IgD-negative memory B cell (primary cell): ENCODE results near the gene WWOX. TPM values are rescaled to one million over a fixed set of nuclear protein-coding genes. Genes with fewer than 3 reads are reported as not detected.

Source experiments
- H3K27ac Mint-ChIP-seq, 3 donors: one replicate each; pipeline ENCODE4 v1.8.0; 2020 to 2022; ENCODE audit warnings: mild to moderate bottlenecking in 3 of 3, mixed read lengths in 3 of 3, moderate library complexity in 1 of 3
- H3K27me3 Mint-ChIP-seq: one replicate; pipeline ENCODE4 v1.8.0; 2021; ENCODE audit warnings: mixed read lengths
- H3K36me3 Mint-ChIP-seq: one replicate; pipeline ENCODE4 v1.8.0; 2020; ENCODE audit warnings: mild to moderate bottlenecking, mixed read lengths
- H3K4me1 Mint-ChIP-seq, 3 donors: one replicate each; pipeline ENCODE4 v1.8.0; 2020 to 2022; ENCODE audit warnings: mixed read lengths in 3 of 3, mild to moderate bottlenecking in 1 of 3
- H3K4me3 Mint-ChIP-seq, 4 donors: one replicate each; pipeline ENCODE4 v1.8.0; 2020 to 2022; ENCODE audit warnings: mild to moderate bottlenecking in 4 of 4, mixed read lengths in 4 of 4, moderate library complexity in 3 of 4
- H3K9me3 Mint-ChIP-seq, 3 donors: one replicate each; pipeline ENCODE4 v1.8.0; 2020 to 2021; ENCODE audit warnings: mixed read lengths in 3 of 3, mild to moderate bottlenecking in 1 of 3
- polyA plus RNA-seq: library from polyadenylated mRNA; unstranded; fragments of 300-500 nt; fragmentation: Illumina TruSeq; gene quantifications from one replicate; pipeline ENCODE4 v1.2.3, GENCODE V29; 2021

The WWOX gene
- polyA plus RNA-seq, 1 donor from 2014 or later = 12.2 TPM

DNA sequence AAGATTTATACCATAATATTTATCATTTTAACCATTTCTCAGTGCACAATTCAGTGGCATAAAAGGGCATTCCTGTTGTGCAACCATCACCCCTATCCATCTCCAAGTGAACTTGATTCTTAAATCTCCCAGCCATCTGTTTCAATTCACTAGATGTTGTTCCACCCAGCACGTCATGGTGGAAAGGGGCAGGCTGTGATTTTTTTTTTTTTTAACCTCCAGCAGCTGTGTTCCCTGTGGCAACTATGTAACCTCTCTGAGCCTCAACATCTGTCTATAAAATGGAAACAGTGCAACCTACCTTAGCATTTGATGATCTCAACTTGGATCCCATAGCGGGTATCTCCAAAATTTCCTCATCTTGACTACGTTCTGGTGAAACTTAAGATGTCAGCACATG lies 604.5 kb downstream of the WWOX start:
- Mint-ChIP-seq H3K4me3 (no peak overlapping the region), H3K36me3 (peaks cover 4% of the 10 kb centered on the region), H3K27me3 (peaks cover 4% of the 10 kb centered on the region), H3K27ac (no peak overlapping the region), H3K4me1 (peaks cover 0 to 4% (median 0%) of the 10 kb centered on the region in 3 donors), H3K9me3 (peaks cover 1 to 13% (median 3%) of the 10 kb centered on the region in 3 donors)

DNA sequence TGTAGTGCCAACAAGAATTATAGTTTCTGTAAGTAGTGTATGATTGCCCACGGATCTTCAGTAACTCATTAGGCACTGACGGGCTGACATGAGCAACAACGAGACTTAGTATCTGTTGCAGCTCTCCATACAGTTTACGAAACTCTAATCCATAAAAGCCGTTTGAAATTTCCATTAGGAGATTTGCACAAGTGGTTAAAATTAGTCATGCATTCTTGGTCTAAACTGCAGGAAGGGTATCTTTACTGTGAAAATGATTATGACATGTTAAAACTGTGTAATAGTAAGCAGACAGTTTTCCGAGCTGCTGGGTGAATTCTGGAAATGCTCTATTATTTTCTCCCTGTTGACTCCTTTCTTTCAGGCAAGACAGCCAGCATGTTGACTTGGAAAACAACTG lies 605.0 kb downstream of the WWOX start:
- Mint-ChIP-seq H3K27ac (no peak overlapping the region), H3K4me3 (no peak overlapping the region), H3K4me1 (peaks cover 0 to 4% (median 0%) of the 10 kb centered on the region in 3 donors), H3K9me3 (peaks cover 1 to 13% (median 3%) of the 10 kb centered on the region in 3 donors), H3K36me3 (peaks cover 4% of the 10 kb centered on the region), H3K27me3 (peaks cover 4% of the 10 kb centered on the region)

DNA sequence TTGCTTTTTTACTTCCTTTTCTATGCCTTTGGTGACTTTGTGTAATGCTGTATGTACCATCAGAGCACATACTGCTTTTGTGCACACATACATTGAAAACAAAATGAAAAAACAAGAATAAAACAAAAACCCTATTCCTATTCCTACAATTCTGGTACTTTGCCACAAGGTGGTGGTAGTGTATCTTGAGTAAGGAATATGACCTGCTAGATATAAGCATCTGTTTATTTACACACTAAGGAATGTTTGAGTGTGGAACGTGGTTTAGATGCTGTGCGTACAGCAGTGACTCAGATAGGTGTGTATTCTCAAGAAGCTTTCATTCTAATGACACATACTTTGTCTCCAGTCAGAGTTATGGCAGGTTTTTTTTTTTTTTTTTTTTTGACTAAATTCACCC lies 606.2 kb downstream of the WWOX start:
- Mint-ChIP-seq H3K9me3 (peaks cover 1 to 13% (median 3%) of the 10 kb centered on the region in 3 donors), H3K27me3 (peaks cover 4% of the 10 kb centered on the region), H3K36me3 (peaks cover 4% of the 10 kb centered on the region), H3K4me1 (peaks cover 0 to 4% (median 0%) of the 10 kb centered on the region in 3 donors), H3K27ac (no peak overlapping the region), H3K4me3 (no peak overlapping the region)

DNA sequence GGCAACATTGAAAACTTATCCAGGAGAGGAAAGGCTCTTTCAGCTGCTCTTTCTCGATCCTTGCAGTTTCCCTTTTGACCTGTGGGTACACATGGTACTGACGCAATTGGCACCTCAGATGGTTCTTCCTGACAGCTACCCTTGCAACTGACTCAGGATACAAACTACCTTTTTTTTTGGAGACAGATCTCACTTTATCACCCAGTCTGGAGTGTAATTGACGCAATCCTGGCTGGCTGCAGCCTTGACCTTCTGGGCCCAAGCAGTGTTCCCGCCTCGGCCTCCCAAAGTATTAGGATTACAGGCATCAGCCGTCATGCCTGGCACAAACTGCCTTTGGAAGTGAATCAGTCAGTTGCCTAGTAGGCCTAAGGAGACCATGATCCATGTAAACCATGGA lies 607.2 kb downstream of the WWOX start:
- Mint-ChIP-seq H3K27me3 (peaks cover 3% of the 10 kb centered on the region), H3K27ac (no peak overlapping the region), H3K36me3 (peaks cover 4% of the 10 kb centered on the region), H3K4me3 (no peak overlapping the region), H3K9me3 (peaks cover 1 to 13% (median 3%) of the 10 kb centered on the region in 3 donors), H3K4me1 (peaks cover 0 to 4% (median 0%) of the 10 kb centered on the region in 3 donors)

DNA sequence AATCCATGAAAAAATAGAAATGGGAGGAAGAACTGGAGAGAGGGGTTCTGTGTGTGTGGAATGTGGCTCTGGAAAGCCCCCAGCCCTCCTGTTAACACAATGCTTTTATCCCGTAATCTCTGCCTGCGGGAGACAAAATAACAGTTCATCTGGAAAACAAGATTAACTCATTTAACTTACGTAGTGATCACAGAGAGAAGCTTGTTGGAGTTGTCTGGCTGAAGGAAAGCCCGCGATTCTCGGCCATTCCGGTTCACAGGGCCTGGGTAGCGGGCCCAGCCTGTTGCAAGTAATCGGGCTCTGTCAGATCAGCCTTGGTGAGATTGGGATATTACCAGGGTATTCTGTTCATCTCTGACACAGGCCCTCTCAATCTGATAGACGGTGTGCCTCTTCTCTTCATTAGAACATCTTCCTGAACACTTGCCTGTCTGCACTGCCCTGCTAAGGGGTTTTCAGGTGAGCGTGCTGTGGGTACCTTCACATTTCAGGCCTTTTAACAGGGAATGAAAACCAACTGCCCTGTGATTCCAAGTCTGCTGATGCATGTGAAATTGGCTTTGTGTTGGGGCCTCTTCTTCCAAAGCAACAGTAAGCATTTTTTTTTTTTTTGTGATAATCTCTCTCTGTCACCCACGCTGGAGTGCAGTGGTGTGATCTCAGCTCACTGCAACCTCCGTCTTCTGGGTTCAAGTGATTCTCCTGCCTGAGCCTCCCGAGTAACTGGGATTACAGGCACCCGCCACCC lies 609.9 kb downstream of the WWOX start:
- Mint-ChIP-seq H3K27ac (no peak overlapping the region), H3K36me3 (no peaks in the 10 kb centered on the region), H3K27me3 (peaks cover 1% of the 10 kb centered on the region), H3K4me1 (peaks cover 0 to 4% (median 0%) of the 10 kb centered on the region in 3 donors), H3K4me3 (no peak overlapping the region), H3K9me3 (peaks cover 1 to 9% (median 3%) of the 10 kb centered on the region in 3 donors)

DNA sequence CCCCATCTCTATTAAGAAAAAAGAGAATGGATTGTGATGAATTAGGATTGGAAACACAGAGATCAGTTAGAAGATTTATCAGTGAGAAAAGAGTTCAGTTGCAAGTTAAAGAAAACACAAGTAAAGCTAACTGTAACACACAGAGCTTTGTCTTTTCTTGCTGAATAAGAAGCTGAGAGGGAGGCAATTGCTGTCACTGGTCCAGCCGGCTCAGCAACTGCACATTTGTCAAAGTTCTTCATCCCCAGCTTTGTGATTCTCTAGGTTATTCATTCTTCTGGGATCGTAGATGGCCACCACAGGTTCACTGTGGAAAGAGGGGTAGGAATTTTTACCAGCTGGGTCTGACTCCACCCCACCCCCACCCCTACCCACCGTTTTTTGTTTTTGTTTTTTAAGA lies 615.7 kb downstream of the WWOX start:
- Mint-ChIP-seq H3K4me1 (peaks cover 0 to 3% (median 0%) of the 10 kb centered on the region in 3 donors), H3K9me3 (no peaks in the 10 kb centered on the region), H3K36me3 (peaks cover 5% of the 10 kb centered on the region), H3K27me3 (no peaks in the 10 kb centered on the region), H3K27ac (no peak overlapping the region), H3K4me3 (no peak overlapping the region)

DNA sequence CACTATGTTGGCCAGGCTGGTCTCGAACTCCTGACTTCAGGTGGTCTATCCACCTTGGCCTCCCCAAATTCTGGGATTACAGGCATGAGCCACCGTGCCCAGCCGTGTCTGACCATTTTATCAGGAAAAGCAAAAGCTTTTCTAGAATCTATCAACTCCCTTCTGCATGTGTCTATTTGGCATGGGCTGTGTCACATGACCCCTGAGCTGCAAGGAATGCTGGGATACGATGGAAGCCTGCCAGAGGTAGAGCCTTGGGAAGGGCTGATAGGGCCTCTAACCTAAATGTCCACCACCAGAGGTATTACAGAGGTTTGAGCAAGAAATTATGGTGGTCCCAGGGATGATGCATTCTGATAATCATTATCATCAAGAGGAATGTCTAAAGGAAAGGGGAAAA lies 616.2 kb downstream of the WWOX start:
- Mint-ChIP-seq H3K27ac (no peak overlapping the region), H3K4me3 (no peak overlapping the region), H3K4me1 (peaks cover 0 to 3% (median 0%) of the 10 kb centered on the region in 3 donors), H3K9me3 (no peaks in the 10 kb centered on the region), H3K27me3 (no peaks in the 10 kb centered on the region), H3K36me3 (peaks cover 5% of the 10 kb centered on the region)

DNA sequence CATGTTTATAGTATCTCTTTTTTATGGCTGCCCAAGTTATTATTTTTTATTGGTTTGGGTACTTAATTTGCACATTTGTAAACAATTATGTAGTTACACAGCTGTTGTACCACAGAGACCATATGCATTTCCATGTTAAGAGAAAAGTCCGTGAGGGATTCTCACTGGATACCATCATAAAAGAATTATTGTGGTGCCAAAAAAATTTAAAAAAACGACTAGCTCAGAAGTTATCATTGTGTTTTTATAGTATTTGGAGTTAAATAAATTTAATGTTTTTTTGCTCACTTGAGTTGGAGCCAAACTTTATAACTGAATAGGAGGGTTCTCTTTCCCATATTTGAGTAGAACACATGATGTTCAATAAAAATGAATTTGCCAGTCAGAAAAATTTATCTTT lies 618.7 kb downstream of the WWOX start:
- H3K27me3 Mint-ChIP-seq = no peaks in the 10 kb centered on the region
- no peak overlapping the region for H3K4me3 Mint-ChIP-seq
- H3K4me1 Mint-ChIP-seq = peaks cover 0 to 3% (median under 1%) of the 10 kb centered on the region in 3 donors
- no peaks in the 10 kb centered on the region for H3K9me3 Mint-ChIP-seq
- H3K27ac Mint-ChIP-seq = no peak overlapping the region
- H3K36me3 Mint-ChIP-seq = peaks cover 5% of the 10 kb centered on the region

DNA sequence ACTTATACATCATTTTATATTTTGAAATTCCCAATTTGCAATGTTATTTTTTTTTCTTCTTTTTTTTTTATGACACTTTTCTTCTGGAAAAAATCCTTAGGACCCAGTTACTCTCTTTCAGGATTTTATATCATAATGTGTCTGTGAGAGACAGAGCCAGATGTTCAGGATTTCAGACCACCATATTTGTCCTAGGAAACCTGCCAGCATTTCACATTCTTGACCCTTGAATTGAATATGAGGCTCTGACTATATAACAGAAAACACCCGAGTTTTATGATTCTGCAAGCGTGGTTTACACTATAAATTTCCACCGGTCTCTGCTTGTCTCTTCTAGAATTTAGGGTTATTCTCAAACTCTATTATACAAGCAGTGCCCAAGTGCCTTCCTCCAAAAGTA lies 621.0 kb downstream of the WWOX start:
- Mint-ChIP-seq H3K27ac (no peak overlapping the region), H3K4me3 (no peak overlapping the region), H3K36me3 (peaks cover 3% of the 10 kb centered on the region), H3K27me3 (no peaks in the 10 kb centered on the region), H3K4me1 (peaks cover 0 to 8% (median 6%) of the 10 kb centered on the region in 3 donors), H3K9me3 (peaks cover 0 to 1% (median 0%) of the 10 kb centered on the region in 3 donors)

DNA sequence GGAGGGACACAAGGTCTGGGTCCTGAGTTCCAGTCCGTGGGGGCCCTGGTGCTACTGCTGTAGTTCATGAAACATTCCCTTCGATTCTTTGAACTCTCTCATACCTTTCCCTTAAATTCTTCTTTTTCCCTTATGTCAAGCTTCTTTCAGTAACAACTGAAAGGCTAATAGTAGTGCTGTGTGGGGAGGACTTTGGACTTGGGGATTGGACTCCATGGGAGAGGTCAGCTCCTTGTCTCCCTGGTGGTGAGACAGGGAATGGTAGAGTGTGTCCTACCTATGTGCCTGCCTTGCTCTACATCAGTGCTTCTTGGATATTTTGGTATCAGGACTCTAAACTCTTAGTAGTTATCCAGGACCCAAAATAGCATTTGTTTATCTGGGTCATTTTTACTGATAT lies 628.1 kb downstream of the WWOX start:
- H3K36me3 Mint-ChIP-seq = no peaks in the 10 kb centered on the region
- H3K27ac Mint-ChIP-seq = no peak overlapping the region
- peak overlapping the region in 1 of 4 donors; percentile 61 for H3K4me3 Mint-ChIP-seq
- peaks cover 6% of the 10 kb centered on the region for H3K27me3 Mint-ChIP-seq
- peaks cover 4 to 21% (median 16%) of the 10 kb centered on the region in 3 donors for H3K4me1 Mint-ChIP-seq
- peaks cover 0 to 3% (median 0%) of the 10 kb centered on the region in 3 donors for H3K9me3 Mint-ChIP-seq

DNA sequence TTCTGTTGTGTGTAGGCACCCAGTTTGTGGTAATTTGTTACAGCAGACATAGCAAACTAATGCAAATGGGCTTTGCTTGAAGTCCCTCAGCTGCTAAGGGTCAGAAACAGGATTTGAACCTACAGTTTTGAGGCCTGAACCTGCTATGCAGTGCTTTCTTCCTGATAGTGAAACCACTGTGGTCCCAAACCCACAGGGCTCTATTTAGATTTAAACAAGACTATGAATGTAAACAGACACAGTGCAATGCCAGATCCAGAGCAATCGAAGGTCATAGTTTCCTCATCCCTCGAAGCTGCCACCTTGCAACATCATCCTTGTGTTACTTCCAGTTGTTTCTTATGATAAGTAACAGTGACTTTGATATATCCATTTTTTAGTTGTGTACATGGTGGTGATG lies 630.2 kb downstream of the WWOX start:
- H3K27me3 Mint-ChIP-seq = peaks cover 6% of the 10 kb centered on the region
- no peak overlapping the region for H3K27ac Mint-ChIP-seq
- H3K4me3 Mint-ChIP-seq = no peak overlapping the region
- peaks cover 1 to 16% (median 13%) of the 10 kb centered on the region in 3 donors for H3K4me1 Mint-ChIP-seq
- peaks cover 0 to 3% (median 0%) of the 10 kb centered on the region in 3 donors for H3K9me3 Mint-ChIP-seq
- H3K36me3 Mint-ChIP-seq = no peaks in the 10 kb centered on the region

DNA sequence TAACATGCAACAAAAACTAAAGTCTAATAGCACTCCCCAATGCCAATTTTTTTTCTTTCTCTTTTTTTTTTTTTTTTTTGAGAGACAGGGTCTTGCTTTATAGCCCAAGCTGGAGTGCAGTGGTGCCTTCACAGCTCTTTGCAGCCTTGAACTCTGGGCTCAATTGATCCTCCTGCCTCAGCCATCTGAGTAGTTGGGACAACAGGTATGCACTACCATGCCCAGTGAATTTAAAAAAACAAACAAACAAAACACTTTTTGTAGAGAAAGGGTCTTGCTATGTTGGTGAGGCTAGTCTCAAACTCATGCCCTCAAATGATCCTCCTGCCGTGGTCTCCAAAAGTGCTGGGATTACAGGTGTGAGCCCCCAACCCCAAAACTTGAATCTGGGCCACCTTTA lies 632.3 kb downstream of the WWOX start:
- Mint-ChIP-seq H3K4me1 (peaks cover 1 to 12% (median 8%) of the 10 kb centered on the region in 3 donors), H3K4me3 (no peak overlapping the region), H3K36me3 (no peaks in the 10 kb centered on the region), H3K9me3 (peaks cover 0 to 4% (median 2%) of the 10 kb centered on the region in 3 donors), H3K27ac (no peak overlapping the region), H3K27me3 (peaks cover 7% of the 10 kb centered on the region)

DNA sequence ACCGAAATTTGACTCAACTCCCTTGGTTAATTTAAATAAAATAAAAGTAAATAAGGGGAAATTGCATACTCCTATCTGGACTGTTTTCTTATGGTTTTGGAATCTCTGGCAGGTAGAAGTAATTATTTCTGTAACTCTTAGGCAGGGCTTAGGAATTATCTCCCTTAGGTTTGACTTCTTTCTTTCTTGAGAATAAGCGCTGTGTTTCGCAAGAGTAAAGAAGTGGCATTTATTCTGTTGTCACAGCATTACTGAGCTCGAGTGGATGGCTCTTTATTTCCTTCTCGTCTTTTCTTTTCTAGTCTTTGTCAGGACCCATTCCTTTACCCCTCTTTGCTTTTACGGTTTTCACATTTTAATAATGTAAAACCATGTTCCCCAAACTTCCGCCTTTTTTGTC lies 633.2 kb downstream of the WWOX start:
- H3K9me3 Mint-ChIP-seq = peaks cover 0 to 4% (median 2%) of the 10 kb centered on the region in 3 donors
- peaks cover 4% of the 10 kb centered on the region for H3K27me3 Mint-ChIP-seq
- peaks cover 1 to 9% (median 8%) of the 10 kb centered on the region in 3 donors for H3K4me1 Mint-ChIP-seq
- H3K27ac Mint-ChIP-seq = no peak overlapping the region
- H3K36me3 Mint-ChIP-seq = peaks cover 2% of the 10 kb centered on the region
- H3K4me3 Mint-ChIP-seq = no peak overlapping the region

DNA sequence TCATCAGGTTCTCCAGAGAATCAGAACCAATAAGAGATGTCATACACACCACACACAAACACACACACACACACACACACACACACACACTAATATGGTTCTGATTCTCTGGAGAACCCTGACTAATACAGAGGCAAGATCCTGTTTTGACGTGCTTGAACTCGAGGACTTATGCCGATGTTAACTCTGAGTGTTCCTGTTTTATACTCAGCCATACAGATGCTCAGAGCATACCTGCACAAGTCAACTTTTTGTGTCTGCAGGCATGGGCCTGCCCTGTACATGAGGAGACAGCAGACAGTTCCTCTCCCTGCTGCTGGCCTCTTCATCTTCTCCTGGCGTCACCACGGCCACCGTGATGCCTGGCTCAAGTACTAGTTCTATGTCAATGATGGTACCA lies 635.9 kb downstream of the WWOX start:
- Mint-ChIP-seq H3K4me3 (no peak overlapping the region), H3K4me1 (peaks cover 0 to 4% (median under 1%) of the 10 kb centered on the region in 3 donors), H3K27me3 (peaks cover 10% of the 10 kb centered on the region), H3K36me3 (peaks cover 2% of the 10 kb centered on the region), H3K9me3 (peaks cover 0 to 4% (median 2%) of the 10 kb centered on the region in 3 donors), H3K27ac (no peak overlapping the region)

DNA sequence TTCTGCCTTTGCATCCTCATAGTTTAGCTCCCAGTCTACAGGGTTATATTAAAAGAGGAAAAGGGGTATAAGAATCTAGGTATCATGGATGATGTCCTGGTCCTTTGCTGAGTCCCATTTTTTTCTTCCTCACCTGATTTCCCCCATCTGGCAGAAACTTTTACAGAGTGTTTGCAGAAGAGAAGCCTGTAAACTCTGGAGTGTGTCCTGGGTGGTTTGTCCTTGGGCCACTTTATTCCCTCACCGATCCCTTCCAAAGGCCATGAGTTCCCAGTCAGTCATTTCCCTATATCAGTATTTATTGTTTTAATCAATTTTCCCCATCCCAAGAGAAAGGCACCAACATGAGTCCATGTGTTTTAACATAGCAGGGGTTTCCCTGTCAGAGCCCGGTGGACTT lies 638.2 kb downstream of the WWOX start:
- peaks cover 0 to 4% (median 2%) of the 10 kb centered on the region in 3 donors for H3K9me3 Mint-ChIP-seq
- H3K27me3 Mint-ChIP-seq = peaks cover 9% of the 10 kb centered on the region
- peaks cover 2% of the 10 kb centered on the region for H3K36me3 Mint-ChIP-seq
- H3K4me1 Mint-ChIP-seq = peaks cover 8 to 12% (median 9%) of the 10 kb centered on the region in 3 donors
- no peak overlapping the region for H3K27ac Mint-ChIP-seq
- no peak overlapping the region for H3K4me3 Mint-ChIP-seq

DNA sequence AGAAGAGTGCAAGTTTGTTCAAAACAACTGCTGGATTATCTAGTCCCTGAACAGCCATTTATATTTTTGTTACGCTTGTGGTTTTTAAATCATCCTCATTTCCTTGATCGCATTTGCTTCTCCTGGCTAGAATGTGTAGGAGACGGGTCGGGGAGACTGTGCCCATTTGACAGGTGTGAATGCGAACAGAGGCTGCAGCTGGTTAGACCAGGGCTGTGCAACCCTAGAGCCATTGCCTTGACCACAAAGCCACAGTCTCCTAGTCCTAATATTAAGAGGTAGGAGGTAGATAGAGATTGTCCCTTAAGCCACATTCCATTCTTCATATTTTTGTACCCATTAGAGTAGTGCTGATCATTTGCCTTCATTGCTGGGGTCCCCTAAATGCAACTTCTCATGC lies 639.1 kb downstream of the WWOX start:
- Mint-ChIP-seq H3K27ac (no peak overlapping the region), H3K4me3 (no peak overlapping the region), H3K27me3 (peaks cover 9% of the 10 kb centered on the region), H3K36me3 (peaks cover 2% of the 10 kb centered on the region), H3K9me3 (peaks cover 0 to 4% (median 2%) of the 10 kb centered on the region in 3 donors), H3K4me1 (peaks cover 16 to 17% (median 16%) of the 10 kb centered on the region in 3 donors)
